HG03159 (cell line): ENCODE data around the gene MKLN1.
"Not testable (repeated sequence)": the region's sequence is repeated elsewhere in the genome, so short reads cannot be mapped to it uniquely, and the experiment has no call there.

ENCODE experiments used
- ATAC-seq: cut with Tn5 transposase; IDR thresholded peaks from one replicate; pipeline ENCODE4 v1.9.1; 2021; ENCODE audit warnings: mild to moderate bottlenecking, moderate library complexity; ENCODE audit not compliant: unreplicated experiment

MKLN1 gene

DNA sequence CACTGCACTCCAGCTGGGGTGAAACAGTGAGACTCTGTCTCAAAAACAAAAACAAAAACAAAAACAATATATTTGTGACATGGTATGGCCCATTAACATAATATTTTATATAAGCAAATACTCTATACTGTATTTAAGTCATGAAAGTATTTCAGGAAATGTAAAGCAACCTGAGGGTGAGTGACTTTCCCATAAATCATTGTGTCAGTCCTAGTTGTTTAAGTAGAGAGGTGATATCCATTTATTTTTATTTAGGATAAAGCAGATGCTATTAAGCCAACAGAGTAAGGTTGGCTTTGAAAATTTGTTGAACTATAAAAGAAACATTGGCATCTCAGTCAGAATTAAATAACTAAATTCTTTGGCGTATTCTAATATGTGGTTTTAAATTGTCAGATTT is 60.5 kb downstream of the MKLN1 start:
- ATAC-seq, result no peak

DNA sequence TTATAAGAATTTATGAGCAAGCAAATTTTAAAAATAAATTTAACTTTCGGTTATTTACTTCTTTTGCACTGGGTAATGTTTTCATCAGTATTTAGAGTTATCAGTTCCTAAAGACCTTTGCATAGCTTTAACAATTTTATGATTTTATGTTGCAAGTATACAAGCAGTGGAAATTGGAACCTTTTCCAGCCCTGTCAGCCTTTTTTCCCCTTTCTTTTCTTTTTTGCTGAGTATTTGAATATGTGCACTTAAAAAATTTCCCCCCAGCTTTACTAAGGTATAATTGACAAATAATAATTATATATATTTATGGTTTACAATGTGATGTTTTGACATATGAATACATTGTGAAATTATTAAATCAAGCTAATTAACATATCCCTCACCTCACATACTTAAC is 62.6 kb downstream of the MKLN1 start:
- ATAC-seq, result no peak

DNA sequence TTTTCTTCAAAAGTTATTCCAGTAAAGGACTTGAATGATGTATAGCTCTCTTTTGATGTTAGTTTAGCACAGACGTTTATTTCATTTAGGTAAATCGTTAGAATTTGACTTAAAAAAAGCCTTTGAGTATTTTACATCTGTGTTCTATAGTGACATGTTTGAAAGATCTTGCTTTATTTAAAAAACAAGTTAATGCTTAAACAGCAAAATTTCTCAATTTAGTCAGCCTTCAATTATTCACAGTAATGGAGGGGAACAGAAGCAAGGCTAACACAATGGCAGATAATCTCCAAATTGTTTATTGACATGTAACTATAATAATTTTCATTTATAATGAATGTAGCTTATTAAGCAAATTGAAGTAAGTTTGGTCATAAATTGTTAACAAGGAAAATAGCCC is 63.5 kb downstream of the MKLN1 start:
- no peak for ATAC-seq

DNA sequence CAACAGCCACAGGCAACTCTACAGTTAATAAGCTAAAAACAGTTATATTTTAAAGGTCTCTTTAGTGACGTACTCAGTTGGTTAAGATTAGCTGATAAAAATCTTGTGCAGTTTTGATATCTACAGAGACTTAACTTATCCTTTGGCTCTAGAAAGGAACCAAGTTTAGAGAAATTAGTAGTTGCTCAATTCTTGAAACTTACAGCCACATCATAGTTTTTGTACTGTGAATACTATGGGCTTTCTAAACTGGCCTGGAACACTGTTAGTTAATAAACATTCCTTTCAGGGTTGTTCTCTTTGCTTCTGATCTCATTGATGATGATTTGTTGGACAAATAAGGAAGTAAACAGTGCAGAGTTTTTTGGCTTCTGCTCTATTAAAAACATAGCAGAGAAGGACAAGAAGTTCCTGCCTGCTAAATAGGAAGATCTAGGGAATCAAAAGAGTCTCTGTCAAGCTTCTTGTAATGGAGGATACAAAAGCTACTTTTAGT is 73.1 kb downstream of the MKLN1 start:
- no peak for ATAC-seq

DNA sequence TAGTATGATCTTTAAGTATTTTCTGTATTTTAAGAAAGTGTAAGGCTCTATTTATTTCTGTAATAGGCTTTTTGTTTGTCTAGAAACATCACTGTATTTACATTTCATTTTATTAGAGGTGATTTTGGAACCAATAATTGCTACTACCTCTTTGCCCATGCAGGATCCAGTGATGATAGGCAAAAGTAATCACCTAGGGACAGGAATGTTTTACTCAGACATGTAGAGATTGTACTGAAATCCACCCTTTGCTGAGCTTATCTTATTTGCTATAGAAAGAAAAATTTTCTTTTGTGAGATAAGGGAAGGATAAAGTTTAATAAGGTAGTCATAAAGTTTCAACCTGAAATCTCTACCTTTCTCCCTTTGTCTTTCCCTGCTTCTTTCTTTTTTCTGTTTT is 73.5 kb downstream of the MKLN1 start:
- ATAC-seq, result no peak

DNA sequence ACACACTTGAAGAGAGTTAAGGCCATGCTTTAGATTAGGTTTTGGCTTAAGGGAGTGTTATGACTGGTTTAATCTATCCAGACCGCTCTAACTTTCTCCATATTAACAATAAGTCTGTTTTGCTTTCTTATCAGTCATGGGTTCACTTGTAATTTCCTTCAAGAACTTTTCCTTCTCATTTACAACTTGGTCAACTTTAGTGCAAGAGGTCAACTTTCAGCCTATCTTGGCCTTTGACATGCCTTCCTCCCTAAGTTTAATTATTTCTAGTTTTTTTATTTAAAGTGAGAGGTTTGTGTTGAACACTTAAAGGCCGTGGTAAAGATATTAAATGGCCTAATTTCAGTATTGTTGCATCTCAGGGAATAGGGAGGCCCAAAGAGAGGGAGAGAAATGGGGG is 75.6 kb downstream of the MKLN1 start:
- ATAC-seq, result no peak

DNA sequence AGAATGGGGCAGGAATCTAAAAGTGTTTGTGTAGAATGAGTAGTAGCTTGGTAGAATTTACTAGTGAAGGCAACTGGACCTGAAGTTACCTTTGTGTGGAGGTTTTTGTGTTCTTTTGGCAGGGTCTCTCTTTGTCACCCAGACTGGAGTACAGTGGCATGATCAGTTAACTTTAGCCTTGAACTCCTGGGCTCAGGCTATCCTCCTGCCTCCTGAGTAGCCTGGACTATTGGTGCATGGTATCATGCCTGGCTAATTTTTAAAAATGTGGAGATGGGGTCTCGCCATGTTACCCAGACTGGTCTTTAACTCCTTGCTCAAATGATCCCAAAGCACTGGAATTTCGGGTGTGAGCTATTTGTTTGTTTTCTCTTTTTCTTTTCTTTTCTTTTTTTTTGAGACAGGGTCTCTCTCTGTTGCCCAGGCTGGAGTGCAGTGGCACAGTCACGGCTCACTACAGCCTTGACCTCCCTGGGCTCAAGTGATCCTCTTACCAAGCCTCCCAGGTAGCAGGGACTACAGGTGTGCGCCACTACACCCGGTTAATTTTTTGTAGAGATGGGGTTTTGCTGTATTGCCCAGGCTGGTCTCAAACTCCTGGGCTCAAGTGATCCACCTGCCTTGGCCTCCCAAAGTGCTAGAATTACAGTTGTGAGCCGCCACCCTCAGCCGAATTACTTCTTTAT is 76.7 kb downstream of the MKLN1 start:
- no peak for ATAC-seq

DNA sequence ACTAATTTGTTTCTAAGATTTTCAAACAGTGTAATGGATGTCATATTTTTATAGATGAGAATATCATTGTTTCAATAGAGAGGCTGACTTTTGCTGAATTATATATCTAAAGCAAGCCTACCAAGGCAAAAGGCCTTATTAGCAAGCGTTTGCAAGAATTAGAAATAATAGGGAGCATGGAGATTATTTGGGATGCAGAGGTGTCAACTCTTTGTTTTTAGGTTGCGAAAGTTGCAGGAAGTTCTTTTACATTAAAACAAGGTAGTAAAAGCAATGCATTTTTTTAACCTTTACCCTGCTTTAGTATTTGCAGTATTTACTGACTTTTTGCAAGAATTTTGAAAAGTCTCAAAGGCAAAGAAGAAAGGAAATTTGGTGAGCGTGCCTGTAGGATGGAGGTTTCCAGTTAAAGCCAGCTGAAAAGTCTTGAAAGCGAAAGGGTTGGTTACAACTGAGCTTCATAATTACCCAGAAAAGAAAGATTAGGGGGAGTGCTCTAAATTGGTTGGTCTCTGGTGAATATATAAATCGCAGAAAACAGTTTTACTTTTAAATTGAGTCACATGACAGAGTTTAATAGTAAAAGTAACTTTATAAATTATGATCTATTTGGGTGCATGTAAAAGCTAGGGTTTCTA is 81.6 kb downstream of the MKLN1 start:
- no peak for ATAC-seq

DNA sequence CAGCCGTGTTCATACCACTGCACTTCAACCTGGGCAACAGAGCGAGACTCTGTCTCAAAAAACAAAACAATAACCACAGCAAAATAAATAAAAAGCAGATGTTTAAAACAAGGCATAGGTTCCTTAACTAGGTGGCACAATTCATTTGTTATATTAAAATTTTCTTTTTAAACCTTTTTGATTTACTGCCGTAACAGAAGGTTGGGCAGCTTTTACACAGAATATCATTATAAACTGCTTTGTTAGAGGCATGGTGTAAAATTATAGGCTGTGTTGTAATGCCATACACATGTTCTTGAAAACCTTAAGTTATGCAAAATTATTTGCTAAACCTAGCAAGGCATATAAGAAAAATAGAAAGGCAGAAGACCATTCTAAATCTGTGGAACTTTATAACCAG is 84.4 kb downstream of the MKLN1 start:
- no peak for ATAC-seq

DNA sequence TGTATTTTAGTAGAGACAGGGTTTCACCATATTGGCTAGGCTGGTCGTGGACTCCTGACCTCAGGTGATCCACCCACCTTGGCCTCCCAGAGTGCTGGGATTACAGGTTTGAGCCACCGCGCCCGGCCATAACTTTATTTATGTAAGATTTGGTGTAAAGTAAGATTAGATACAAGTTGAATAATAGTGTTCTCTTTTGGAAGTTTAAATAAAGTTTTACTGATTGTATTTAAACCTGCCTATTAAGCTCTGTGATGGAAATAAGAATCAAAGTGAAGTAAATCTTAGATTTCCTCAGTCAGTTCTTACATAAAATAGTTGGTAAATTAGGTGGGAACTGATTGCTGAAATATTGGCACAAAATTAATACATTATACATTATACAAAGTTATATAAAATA is 86.0 kb downstream of the MKLN1 start:
- ATAC-seq, result no peak

DNA sequence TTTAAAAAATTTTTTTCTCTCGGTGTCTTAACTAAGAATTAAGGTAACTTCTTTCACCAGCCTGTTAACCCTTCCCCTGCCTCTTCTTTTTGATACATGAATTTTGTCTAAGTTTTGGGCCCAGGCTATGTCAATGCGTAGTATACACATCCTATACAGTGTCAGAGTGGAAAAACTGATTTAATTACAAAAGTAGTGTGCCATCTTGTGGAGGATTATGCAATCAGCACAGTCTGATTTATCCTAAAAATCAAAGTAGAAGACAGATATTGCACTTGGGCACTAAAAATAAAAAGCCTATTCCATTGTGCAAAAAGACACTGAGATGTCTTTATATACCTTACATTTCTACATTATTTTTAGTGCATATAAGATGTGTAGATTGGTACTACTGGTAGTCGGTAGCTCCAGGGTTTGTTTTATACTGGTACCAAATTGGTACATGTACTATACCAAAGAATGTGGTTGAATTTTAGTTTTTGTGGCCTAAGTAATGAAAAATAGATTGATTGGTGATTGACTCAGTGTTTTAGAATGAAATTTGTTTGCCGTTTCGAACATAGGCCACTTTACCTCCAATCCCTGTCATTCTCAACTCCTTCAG is 96.6 kb downstream of the MKLN1 start:
- no peak for ATAC-seq

DNA sequence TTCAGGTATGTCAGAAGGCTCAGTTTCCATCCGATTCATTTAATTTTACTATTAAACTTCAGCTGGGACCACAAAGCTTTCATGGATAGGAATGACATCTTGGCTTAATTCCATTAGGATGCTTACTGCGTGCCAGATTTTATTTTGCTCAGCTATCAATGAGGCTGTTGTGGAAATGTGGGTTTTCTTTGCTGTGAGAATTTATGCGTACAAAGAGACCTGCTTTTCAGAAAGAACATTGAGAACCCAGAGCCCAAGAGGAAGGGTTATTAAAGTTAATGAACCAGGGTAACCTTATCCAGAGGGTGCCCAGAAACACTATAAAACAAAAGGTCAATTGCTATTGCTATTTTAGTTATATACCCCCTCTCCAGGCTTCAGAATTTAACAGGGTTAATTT is 98.3 kb downstream of the MKLN1 start:
- no peak for ATAC-seq

DNA sequence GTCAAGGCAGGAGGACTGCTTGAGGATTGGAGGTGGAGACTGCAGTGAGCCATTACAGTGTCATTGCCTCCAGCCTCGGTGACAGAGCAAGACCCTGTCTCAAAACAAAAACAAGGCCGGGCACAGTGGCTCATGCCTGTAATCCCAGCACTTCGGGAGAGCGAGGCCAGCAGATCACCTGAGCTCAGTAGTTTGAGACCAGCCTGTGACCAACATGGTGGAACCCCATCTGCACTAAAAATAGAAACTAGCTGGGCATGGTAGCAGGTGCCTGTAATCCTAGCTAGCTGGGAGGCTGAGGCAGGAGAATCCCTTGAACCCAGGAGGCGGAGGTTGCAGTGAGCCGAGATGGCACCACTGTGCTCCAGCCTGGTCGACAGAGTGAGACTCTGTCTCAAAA is 103.2 kb downstream of the MKLN1 start:
- ATAC-seq, result not testable (repeated sequence)

DNA sequence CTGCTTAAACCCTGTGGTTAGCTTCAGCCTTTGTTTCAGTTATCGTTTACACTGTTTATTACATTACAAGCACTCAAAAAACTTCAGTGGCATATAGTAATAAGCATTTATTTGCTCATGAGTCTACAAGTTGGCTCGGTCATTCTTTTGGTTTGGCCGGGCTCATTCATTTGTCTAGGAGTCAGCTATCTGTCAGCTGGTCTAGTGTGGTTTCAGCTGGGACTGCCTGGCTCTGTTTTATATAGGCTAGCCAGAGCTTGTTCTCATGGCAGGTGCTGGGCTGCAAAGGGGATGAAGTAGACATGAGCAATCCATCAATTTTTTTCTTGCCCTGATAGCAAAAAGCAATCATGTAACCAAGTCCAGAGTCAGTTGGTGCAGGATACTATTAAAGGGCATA is 103.6 kb downstream of the MKLN1 start:
- ATAC-seq, result no peak

DNA sequence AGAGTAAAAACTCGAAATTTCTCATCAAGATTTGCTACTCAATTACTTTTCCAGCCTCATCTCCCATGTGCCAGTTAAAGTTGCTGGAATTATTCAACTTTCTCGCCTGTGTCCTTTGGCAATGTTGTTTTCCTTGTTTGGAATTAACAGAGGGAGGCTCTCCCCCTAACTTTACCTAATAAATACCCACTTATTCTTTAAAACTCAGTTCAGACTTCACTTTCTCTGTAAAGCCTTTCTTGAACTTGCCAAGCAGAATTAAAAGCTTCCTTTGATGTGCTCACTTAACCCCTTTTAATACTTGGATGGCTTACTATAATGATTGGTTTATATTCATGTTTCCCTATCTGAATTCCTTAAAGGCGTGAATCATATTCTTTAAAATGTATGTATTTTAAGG is 104.1 kb downstream of the MKLN1 start:
- no peak for ATAC-seq

DNA sequence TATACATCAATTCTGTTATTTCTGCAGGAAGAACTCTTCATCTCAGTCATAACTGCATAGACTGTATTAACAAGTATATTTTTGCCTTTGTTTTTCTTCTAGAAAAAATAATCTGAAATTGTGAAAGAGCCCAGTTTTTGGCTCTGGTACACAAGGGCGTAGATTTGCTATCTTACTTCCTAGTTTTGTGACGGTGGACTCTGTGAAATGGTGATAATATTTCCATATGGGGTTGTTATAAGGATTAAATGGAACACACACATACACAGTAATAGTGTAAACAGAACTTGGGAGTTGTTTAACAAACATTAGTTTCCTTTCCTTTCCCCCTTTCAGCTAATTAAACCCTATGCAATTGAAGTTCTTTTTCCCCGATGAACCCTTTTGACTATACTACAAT is 108.7 kb downstream of the MKLN1 start:
- no peak for ATAC-seq

DNA sequence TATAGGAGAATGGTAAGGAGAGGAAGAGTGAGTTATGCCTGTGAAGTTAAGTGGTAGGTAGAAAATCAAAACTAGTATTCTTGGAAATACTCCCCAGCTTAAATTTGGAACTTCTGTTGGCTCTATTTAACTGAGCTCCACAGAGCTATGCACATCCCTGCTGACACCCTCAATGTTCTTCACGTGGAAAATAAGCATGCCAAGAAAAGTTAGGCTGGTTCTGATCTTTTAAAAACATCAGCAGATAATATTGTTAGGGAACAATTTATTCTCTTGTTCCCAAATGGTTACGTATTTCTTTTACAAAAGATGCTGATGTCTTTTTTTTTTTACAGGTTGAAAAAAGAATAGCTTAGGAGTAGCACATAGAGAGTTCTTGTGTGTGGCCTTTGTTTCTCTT is 111.3 kb downstream of the MKLN1 start:
- ATAC-seq, result no peak

DNA sequence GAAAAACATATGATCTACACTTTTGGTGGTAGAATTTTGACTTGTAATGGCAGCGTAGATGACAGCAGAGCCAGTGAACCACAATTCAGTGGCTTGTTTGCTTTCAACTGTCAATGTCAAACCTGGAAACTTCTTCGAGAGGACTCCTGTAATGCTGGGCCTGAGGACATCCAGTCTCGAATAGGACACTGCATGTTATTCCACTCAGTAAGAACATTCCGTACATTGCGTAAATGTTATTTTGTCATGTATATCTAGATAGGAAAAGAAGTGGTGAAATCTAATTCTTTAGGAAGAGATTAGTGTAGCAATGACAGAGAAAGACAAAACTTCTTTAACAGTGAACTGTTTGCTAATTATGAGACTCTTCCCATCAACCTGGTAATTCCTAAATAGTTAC is 115.8 kb downstream of the MKLN1 start:
- ATAC-seq, result no peak

DNA sequence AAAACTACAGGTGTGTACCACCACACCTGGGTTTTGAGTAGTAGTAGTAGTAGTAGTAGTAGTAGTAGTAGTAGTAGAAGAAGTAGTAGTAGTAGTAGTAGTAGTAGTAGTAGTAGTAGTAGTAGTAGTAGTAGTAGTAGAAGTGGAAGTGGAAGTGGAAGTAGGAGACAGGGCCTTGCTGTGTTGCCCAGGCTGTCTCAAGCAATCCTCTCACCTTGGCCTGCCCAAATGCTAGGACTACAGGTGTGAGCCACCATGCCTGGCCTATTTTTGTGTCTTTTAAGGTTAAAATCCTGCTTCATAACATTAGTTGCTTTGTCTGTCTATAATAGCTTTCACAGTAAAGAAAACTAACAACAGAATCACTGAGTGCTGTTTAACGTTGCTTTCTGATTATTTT is 117.0 kb downstream of the MKLN1 start:
- no peak for ATAC-seq

DNA sequence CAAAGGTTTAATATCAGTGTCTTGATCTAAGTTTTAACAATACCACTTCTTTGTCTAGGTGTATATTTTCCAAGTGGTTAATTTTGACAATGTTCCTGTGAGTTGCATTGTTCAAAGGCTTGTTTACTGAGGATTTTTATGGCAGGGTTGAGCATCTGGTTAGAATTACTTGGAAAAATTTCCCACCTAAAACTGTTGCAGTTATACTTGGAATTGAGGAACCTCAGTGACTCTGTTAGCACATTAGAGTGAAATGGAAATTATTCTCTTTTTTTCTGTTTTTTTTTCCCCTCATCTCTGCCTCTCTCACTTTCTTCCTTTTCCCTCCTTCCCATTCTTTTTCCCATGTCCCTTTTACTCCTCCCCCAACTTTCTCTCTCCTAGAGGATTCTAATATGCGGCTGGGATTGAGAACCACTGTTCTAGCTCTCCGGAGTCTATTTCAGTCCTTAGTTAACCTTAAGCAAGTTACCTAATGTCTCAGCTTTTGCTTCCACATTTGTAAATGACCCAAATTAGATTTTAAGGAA is 121.8 kb downstream of the MKLN1 start:
- no peak for ATAC-seq

DNA sequence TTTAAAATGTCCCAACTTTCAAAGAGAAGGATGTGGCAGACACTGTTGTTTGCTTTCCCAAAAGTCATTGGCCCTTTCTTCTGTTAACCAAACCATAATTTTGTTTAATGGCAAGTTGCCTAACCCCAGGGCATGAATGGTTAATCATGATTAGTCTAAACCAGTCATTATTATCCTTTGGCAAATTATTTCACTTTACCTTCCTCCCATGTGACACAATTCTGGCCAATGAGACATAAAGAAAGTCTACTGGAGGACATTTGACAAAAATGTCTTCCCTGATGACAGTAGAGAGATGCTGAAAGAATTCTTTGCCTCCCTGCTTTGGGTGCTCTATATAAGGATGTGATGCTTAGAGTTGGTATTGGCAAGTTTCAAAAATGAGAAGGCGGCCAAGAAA is 126.8 kb downstream of the MKLN1 start:
- no peak for ATAC-seq

DNA sequence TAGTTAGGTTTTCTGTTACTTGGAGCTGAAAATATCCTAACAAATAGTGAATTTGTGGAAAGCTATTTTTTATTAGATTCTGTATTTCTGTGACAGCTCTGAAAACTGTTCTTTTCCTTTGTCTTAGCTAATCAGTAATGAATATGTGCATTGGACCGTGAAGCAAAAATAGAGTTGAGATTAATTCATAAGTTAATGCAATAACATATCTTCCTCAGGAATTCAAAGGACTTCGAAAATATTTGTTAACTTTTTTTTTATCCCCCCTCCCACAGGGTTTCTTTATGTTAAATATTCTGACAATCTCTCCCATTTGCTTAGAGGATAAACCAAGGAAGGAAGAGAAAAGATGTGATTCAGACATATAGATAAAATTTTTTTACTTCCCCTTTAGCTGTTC is 127.3 kb downstream of the MKLN1 start:
- ATAC-seq, result no peak
